WTC11 (cell line): ENCODE results near the gene SMIM24. TPM values are rescaled to one million over a fixed set of nuclear protein-coding genes. Genes with fewer than 3 reads are reported as not detected.
"Not testable (repeated sequence)": the region's sequence is repeated elsewhere in the genome, so short reads cannot be mapped to it uniquely, and the experiment has no call there.

ENCODE experiments used
- ATAC-seq: fragments of 200-7000 bp; cut with Tn5 transposase; 2 replicates; pipeline ENCODE4 v1.10.0; 2021; ENCODE audit warnings: mild to moderate bottlenecking, moderate library complexity
- CTCF ChIA-PET: fragments of 300-600 bp; sonication (Branson Sonifier 250); formaldehyde crosslinking; loops from one replicate; lab custom pipeline; 2021; ENCODE audit warnings: antibody characterized with exemption; lab: Charles Lee
- POLR2A ChIA-PET: fragments of 350-600 bp; sonication (Branson Sonifier 250); formaldehyde crosslinking; loops from one replicate; lab custom pipeline; 2021; ENCODE audit warnings: antibody characterized with exemption; lab: Charles Lee
- DNase-seq: peaks from one replicate; pipeline ENCODE4 v3.0.0; 2021; ENCODE audit warnings: low spot score
- H3K27ac Mint-ChIP-seq: 2 replicates; pipeline ENCODE4 v1.8.0; 2021; ENCODE audit warnings: mixed read lengths
- H3K27me3 Mint-ChIP-seq: 2 replicates; pipeline ENCODE4 v1.8.0; 2021; ENCODE audit warnings: low read depth, mild to moderate bottlenecking, moderate library complexity, mixed read lengths
- H3K36me3 Mint-ChIP-seq: 2 replicates; pipeline ENCODE4 v1.8.0; 2021; ENCODE audit warnings: mixed read lengths
- H3K4me1 Mint-ChIP-seq: 2 replicates; pipeline ENCODE4 v1.8.0; 2022; ENCODE audit warnings: mixed read lengths
- H3K4me3 Mint-ChIP-seq: 2 replicates; pipeline ENCODE4 v1.8.0; 2021; ENCODE audit warnings: mild to moderate bottlenecking, moderate library complexity, mixed read lengths
- H3K9me3 Mint-ChIP-seq: 2 replicates; pipeline ENCODE4 v1.8.0; 2021; ENCODE audit warnings: mixed read lengths
- AR ChIP-seq: fragments of 250-450 bp; sonication (Bioruptor Pico); IDR thresholded peaks from 2 replicates; pipeline ENCODE4 v1.9.0; 2021; ENCODE audit warnings: mild to moderate bottlenecking
- CBFB ChIP-seq: sonication (generic); formaldehyde crosslinking; IDR thresholded peaks from 2 replicates; pipeline ENCODE4 v1.8.1; 2022; ENCODE audit warnings: mild to moderate bottlenecking, low read depth, missing genetic modification reagents
- E2F5 ChIP-seq: sonication (generic); formaldehyde crosslinking; IDR thresholded peaks from 2 replicates; pipeline ENCODE4 v1.8.1; 2022; ENCODE audit warnings: mild to moderate bottlenecking, moderate library complexity, missing genetic modification reagents
- ERG ChIP-seq: fragments of 250-450 bp; sonication (Bioruptor Pico); IDR thresholded peaks from 2 replicates; pipeline ENCODE4 v1.8.0; 2021; ENCODE audit warnings: mild to moderate bottlenecking
- FOXP1 ChIP-seq: sonication (generic); formaldehyde crosslinking; IDR thresholded peaks from 2 replicates; pipeline ENCODE4 v1.8.0; 2022; ENCODE audit warnings: missing genetic modification reagents, mild to moderate bottlenecking, moderate library complexity, borderline replicate concordance
- GTF2I ChIP-seq: fragments of 250-450 bp; sonication (Bioruptor Pico); conservative IDR thresholded peaks from 2 replicates; pipeline ENCODE4 v1.4.0; 2021; ENCODE audit warnings: mild to moderate bottlenecking
- IRF2 ChIP-seq: sonication (generic); formaldehyde crosslinking; IDR thresholded peaks from 2 replicates; pipeline ENCODE4 v1.8.0; 2022; ENCODE audit warnings: low read depth, missing genetic modification reagents, borderline replicate concordance
- MAX ChIP-seq: sonication (generic); formaldehyde crosslinking; IDR thresholded peaks from 2 replicates; pipeline ENCODE4 v1.8.0; 2022; ENCODE audit warnings: mild to moderate bottlenecking, missing genetic modification reagents
- NR1H2 ChIP-seq: sonication (generic); formaldehyde crosslinking; IDR thresholded peaks from 2 replicates; pipeline ENCODE4 v1.9.0; 2021; ENCODE audit warnings: mild to moderate bottlenecking, moderate library complexity, missing genetic modification reagents
- NR2C2 ChIP-seq: sonication (generic); formaldehyde crosslinking; IDR thresholded peaks from 2 replicates; pipeline ENCODE4 v1.8.0; 2022; ENCODE audit warnings: mild to moderate bottlenecking, missing genetic modification reagents
- NR3C1 ChIP-seq: sonication (generic); formaldehyde crosslinking; conservative IDR thresholded peaks from 2 replicates; pipeline ENCODE4 v1.8.1; 2023; ENCODE audit warnings: low read depth, mild to moderate bottlenecking, missing genetic modification reagents
- PRDM15 ChIP-seq: sonication (generic); formaldehyde crosslinking; IDR thresholded peaks from 2 replicates; pipeline ENCODE4 v1.8.0; 2022; ENCODE audit warnings: missing genetic modification reagents
- ZNF138 ChIP-seq: sonication (generic); formaldehyde crosslinking; conservative IDR thresholded peaks from 2 replicates; pipeline ENCODE4 v1.8.1; 2022; ENCODE audit warnings: mild to moderate bottlenecking, moderate library complexity, missing genetic modification reagents
- ZNF232 ChIP-seq: sonication (generic); formaldehyde crosslinking; IDR thresholded peaks from 2 replicates; pipeline ENCODE4 v1.8.0; 2022; ENCODE audit warnings: mild to moderate bottlenecking, missing genetic modification reagents
- ZSCAN18 ChIP-seq: fragments of 250-450 bp; sonication (Bioruptor Pico); IDR thresholded peaks from 2 replicates; pipeline ENCODE4 v2.1.2; 2022; ENCODE audit warnings: mild to moderate bottlenecking, moderate library complexity
- total RNA-seq: library from RNA; stranded (reverse); gene quantifications from 3 replicates; pipeline ENCODE4 v1.2.3, GENCODE V29; 2021

The SMIM24 gene
- total RNA-seq, 1 experiment from 2014 or later: 2.8 TPM

- Mint-ChIP-seq H3K27me3 (peaks cover 8% of the 10 kb centered on the region), H3K4me3 (no peak overlapping the region), H3K27ac (no peak overlapping the region), H3K4me1 (peaks cover 12% of the 10 kb centered on the region)
- POLR2A ChIA-PET: interaction anchor here (0.5 kb wide), 1 partner anchor 83 kb away, joined by 3 read pairs; no protein-coding TSS in a partner anchor
- no peak for ATAC-seq
- TF ChIP-seq ZSCAN18 (CRISPR knock-in tag): no peak
- TF ChIP-seq NR1H2 (CRISPR knock-in tag): no peak
- TF ChIP-seq AR (CRISPR knock-in tag): no peak
- TF ChIP-seq IRF2 (CRISPR knock-in tag): no peak
- no peak for TF ChIP-seq CBFB (CRISPR knock-in tag)
- no peak for TF ChIP-seq GTF2I (CRISPR knock-in tag)
- no peak for TF ChIP-seq NR3C1
- no peak for TF ChIP-seq E2F5 (CRISPR knock-in tag)
- no peak for TF ChIP-seq ZNF232 (CRISPR knock-in tag)
- no peak for TF ChIP-seq PRDM15 (CRISPR knock-in tag)
- TF ChIP-seq NR2C2: no peak
- TF ChIP-seq MAX (CRISPR knock-in tag): no peak
- no peak for TF ChIP-seq ERG (CRISPR knock-in tag)
- no peak for TF ChIP-seq ZNF138 (CRISPR knock-in tag)
- no peak for TF ChIP-seq FOXP1 (CRISPR knock-in tag)
- TF ChIP-seq, all 79 proteins: peak for 0
- no peak for DNase-seq
- Mint-ChIP-seq H3K36me3 (no peaks in the 10 kb centered on the region), H3K9me3 (peaks cover 10% of the 10 kb centered on the region)
- CTCF ChIA-PET: interaction anchor here (0.6 to 3.6 kb wide), 7 partner anchors 9 to 1288 kb away, joined by 4 to 38 read pairs (median 5); no protein-coding TSS in a partner anchor
These were observed 48.4 kb downstream of the SMIM24 start for GRCh38 chr19:3431760-3432397.

GRCh38 chr19:3430366-3430680 lies 50.0 kb downstream of the SMIM24 start:
- DNase-seq, H3K4me3 Mint-ChIP-seq, H3K27ac Mint-ChIP-seq, H3K36me3 Mint-ChIP-seq, H3K27me3 Mint-ChIP-seq, ATAC-seq, H3K4me1 Mint-ChIP-seq, POLR2A ChIA-PET: not testable (repeated sequence)
- peaks cover 10% of the 10 kb centered on the region for H3K9me3 Mint-ChIP-seq
- CTCF ChIA-PET: interaction anchor here (0.5 to 3.6 kb wide), 32 partner anchors 8 to 394 kb away, joined by 3 to 46 read pairs (median 8); no protein-coding TSS in a partner anchor
